HEK293T (cell line): ENCODE results near the gene POU2F2.

Experiments
- BHLHE40 ChIP-seq: fragments of 450-650 bp; IDR thresholded peaks from 2 replicates; pipeline ENCODE4 v1.6.1; 2016; ENCODE audit warnings: mild to moderate bottlenecking, moderate library complexity, borderline replicate concordance
- ELF4 ChIP-seq: fragments of 450-650 bp; IDR thresholded peaks from 2 replicates; pipeline ENCODE4 v1.6.1; 2017; ENCODE audit warnings: antibody characterized with exemption
- FOXA1 ChIP-seq: fragments of 450-650 bp; IDR thresholded peaks from 2 replicates; pipeline ENCODE4 v1.6.1; 2016; ENCODE audit warnings: mild to moderate bottlenecking
- FOXK2 ChIP-seq: fragments of 450-650 bp; IDR thresholded peaks from 2 replicates; pipeline ENCODE4 v1.6.1; 2016; ENCODE audit warnings: mild to moderate bottlenecking
- FOXM1 ChIP-seq: fragments of 450-650 bp; IDR thresholded peaks from 2 replicates; pipeline ENCODE4 v1.6.1; 2017; ENCODE audit warnings: mild to moderate bottlenecking, borderline replicate concordance
- HDGF ChIP-seq: fragments of 450-650 bp; IDR thresholded peaks from 2 replicates; pipeline ENCODE4 v1.6.1; 2017; ENCODE audit warnings: antibody characterized with exemption, borderline replicate concordance
- NFRKB ChIP-seq: fragments of 450-650 bp; IDR thresholded peaks from 2 replicates; pipeline ENCODE4 v1.6.1; 2016; ENCODE audit warnings: mild to moderate bottlenecking, moderate library complexity
- SP1 ChIP-seq: fragments of 450-650 bp; IDR thresholded peaks from 2 replicates; pipeline ENCODE4 v1.6.1; 2017
- SUZ12 ChIP-seq: fragments of 450-650 bp; IDR thresholded peaks from 2 replicates; pipeline ENCODE4 v1.6.1; 2016; ENCODE audit warnings: mild to moderate bottlenecking
- TARDBP ChIP-seq: fragments of 450-650 bp; IDR thresholded peaks from 2 replicates; pipeline ENCODE4 v1.6.1; 2016
- TF ChIP-seq, protein P1 (sequence below): fragments of 450-650 bp; IDR thresholded peaks from 2 replicates; pipeline ENCODE4 v1.6.1; 2016

DNA sequence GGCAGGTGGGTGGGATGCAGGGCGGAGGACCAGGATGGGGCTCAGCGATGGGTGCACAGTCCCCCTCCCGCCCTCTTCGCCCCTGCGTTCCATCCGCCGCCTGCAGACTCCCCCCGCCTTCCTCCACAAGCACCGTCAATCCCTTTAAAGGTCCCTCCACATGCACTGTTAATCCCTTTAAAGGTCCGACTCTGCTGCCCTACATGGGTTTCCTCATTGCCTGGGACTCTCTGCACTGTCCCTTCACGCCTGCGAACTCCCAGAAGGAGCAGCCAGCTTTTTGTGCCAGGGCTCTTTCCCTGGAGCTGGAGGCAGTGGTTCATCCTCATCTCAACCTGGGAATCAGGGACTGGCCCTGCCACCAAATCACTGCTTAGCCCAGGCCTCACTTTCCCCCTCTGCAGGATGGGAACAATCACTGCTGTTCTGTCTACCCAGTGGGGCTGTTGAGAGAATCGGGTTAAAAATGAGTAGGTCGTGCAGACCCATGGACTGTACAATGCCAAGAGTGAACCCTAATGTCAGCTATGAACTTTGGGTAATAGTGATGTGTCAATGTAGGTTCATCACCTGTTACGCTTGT, 35.9 kb downstream of the POU2F2 start:
- TF ChIP-seq FOXM1, result no peak
- TF ChIP-seq BHLHE40, result no peak
- TF ChIP-seq FOXA1, result no peak
- TF ChIP-seq SP1, result no peak
- no peak for TF ChIP-seq HDGF
- no peak for TF ChIP-seq FOXK2
- no peak for TF ChIP-seq NFRKB
- TF ChIP-seq SUZ12, result no peak
- no peak for TF ChIP-seq ELF4
- TF ChIP-seq TARDBP, result no peak
- TF ChIP-seq, protein P1, sequence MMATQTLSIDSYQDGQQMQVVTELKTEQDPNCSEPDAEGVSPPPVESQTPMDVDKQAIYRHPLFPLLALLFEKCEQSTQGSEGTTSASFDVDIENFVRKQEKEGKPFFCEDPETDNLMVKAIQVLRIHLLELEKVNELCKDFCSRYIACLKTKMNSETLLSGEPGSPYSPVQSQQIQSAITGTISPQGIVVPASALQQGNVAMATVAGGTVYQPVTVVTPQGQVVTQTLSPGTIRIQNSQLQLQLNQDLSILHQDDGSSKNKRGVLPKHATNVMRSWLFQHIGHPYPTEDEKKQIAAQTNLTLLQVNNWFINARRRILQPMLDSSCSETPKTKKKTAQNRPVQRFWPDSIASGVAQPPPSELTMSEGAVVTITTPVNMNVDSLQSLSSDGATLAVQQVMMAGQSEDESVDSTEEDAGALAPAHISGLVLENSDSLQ, result no peak
